ENCODE data around the gene AGPAT3.

The AGPAT3 gene

GRCh38 chr21:43934716-43935705, 70.0 kb downstream of the AGPAT3 start:
- no peak for DNase-seq (ENCODE audit: low read depth in 2 of 3, low spot score in 1 of 3)

- DNase-seq (ENCODE audit: low read depth in 2 of 3, low spot score in 1 of 3), result no peak
Measured at GRCh38 chr21:43935711-43936110, 70.7 kb downstream of the AGPAT3 start.

GRCh38 chr21:43936247-43936967, 71.4 kb downstream of the AGPAT3 start:
- DNase-seq (ENCODE audit: low read depth in 2 of 3, low spot score in 1 of 3), result no peak

- no peak for DNase-seq (ENCODE audit: low read depth in 2 of 3, low spot score in 1 of 3)
Measured at GRCh38 chr21:43937051-43937832, 72.2 kb downstream of the AGPAT3 start.

DNA sequence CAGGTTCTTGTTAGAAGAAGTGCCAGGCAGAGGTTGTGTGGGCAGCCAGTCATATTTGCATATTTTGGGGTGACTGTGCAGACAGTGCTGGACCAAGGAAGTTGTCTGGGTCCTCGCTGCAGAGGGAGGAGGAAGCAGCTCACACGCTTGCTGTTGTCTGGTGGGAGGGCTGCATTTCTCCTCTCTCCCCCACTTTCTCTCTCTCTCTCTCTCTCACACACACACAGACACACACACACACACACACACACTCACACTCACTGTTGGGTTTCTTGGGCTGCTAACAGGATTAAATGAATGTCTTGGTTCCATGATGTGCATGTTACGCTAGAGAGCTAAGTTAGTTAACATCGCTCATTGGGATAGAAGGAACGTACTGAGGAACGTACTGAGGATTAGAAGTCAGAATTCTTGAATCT, 72.9 kb downstream of the AGPAT3 start:
- DNase-seq (ENCODE audit: low read depth in 2 of 3, low spot score in 1 of 3), result no peak

DNA sequence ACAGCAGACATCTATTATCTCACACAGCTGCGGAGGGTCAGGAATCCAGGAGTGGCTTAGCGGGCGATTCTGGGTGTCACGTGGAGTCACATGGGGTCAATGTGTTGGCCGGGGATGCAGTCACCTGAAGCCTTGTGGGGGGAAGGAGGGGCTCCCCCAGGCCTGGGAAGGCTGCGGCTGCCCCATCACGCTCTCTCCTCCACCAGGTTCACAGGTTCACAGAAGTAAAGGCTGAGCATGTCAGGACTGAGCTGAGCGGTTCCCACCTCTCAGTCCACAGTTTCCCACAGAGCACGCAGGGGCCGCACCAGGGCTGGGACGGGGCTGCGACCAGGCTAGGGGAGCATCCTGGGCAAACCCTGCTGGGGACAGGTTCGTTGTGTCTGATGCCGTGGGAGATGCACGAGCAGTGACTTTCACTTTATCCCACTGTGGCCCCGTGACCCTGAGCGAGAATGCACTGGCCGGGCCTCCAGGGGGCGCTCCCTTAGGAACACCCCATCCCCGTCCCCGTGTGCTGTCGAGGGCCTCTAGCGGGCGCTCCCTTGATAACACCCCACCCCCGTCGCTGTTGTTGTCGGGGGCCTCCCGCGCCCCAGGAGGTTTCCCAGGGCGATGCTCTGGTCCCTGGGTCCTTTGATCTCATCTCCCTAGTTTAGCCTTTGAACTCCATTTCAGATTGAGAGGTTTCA, 73.9 kb downstream of the AGPAT3 start:
- peak; percentile 76 to 87 (median 85) for DNase-seq (ENCODE audit: low read depth in 2 of 3, low spot score in 1 of 3)

GRCh38 chr21:43939443-43940328, 74.7 kb downstream of the AGPAT3 start:
- no peak for DNase-seq (ENCODE audit: low read depth in 2 of 3, low spot score in 1 of 3)

DNA sequence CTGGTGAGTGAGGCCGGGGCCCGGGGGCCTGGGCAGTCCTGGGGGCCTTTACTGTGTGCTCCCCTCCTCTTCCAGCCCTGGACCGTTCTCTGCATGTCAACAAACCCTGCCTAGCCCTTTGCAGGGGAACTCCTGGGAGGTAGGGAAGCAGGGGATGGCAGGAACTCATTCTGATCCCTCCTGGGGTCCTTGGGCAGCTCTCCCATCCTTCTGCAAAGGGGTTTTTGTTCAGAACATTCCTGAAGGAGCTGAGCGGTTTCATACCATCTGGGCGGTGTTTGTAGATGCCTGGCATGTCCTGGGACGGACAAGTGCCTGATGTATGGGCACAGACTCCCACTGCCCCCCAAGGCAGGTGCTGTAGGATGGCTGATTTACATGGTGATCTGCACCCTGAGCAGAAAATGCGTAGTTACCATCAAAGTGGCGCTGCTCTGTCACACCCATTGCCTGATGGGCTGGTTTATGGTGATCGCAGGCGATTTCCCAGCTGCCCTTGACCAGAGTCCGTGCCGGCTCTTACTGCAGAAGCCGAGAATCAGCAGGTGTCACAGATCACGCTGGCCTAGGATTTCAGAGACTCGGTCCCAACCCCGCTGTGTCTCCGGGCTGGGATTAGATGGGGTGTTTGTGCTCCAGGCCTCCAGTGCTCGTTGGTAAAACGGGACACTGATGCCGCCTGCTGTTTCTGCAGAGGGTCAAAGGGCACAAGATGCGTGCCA, 75.5 kb downstream of the AGPAT3 start:
- DNase-seq (ENCODE audit: low read depth in 2 of 3, low spot score in 1 of 3), result no peak

- DNase-seq (ENCODE audit: low read depth in 2 of 3, low spot score in 1 of 3), result no peak
Measured at GRCh38 chr21:43942201-43942600, 77.2 kb downstream of the AGPAT3 start.

GRCh38 chr21:43942621-43943020, 77.6 kb downstream of the AGPAT3 start:
- no peak for DNase-seq (ENCODE audit: low read depth in 2 of 3, low spot score in 1 of 3)

DNA sequence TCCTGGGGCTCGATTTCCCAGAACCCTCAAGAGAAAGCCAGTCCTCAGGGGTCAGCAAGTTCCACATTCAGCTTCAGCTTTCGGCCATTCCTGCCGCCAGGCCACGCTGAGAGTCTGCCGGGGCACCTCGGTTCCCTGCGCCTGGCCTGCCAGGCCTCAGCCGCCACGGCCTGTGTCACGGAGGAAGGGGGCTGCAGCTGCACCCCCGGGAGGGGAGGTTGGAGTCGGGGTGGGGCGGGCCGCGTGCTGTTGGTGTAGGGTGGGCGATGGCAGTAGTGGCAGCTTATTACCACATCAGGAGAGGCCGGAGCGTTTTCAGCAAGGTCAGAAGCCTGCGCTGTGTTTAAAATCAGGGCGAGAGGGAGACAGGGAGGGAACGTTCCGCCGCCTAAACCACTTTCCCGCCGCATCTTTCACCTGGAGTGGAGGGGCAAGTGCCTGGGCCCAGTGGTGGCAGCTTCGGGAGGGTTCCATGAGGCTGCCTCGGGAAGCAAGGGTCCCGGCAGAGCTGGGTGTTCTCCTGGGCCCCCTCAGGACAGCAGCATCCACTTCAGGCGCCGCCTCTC, 78.6 kb downstream of the AGPAT3 start:
- DNase-seq (ENCODE audit: low read depth in 2 of 3, low spot score in 1 of 3), result no peak

GRCh38 chr21:43944078-43944633, 79.1 kb downstream of the AGPAT3 start:
- no peak for DNase-seq (ENCODE audit: low read depth in 2 of 3, low spot score in 1 of 3)

GRCh38 chr21:43944757-43945156, 79.7 kb downstream of the AGPAT3 start:
- DNase-seq (ENCODE audit: low read depth in 2 of 3, low spot score in 1 of 3), result no peak

DNA sequence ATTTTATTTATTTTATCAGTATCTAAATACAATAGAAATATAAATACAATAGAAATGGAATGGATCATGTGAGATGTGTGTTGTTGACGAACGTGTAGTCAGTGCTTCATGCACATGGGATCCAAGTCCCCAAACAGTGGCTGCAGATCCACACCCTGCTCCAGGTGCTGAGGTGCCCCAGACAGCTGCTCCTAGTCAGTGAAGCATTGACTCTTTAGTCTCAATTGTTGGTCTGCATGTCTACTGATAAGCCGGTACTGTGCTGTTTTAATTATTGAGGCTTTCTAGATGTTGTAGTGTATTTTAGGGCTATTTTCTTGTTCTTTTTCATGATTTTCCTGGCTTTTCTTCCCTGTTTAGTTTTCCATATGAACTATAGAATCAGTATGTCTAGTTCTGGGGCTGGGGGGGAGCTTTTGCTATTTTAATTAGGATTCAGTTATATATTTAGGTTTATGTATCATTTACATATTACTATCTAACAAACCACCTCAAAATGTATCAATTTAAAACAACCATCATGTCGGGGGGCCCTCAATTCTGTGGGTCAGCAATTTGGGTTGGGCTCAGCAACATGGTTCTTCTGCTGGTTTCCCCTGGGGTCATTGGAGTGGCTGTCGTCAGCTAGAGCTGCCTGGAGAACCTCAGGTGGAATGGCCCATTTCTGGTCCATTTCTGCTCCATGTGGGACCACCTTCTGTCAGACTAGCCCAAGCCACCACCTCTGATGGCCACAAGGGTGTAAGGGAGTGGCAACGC, 83.9 kb downstream of the AGPAT3 start:
- no peak for DNase-seq (ENCODE audit: low read depth in 2 of 3, low spot score in 1 of 3)

GRCh38 chr21:43949499-43950208, 84.6 kb downstream of the AGPAT3 start:
- no peak for DNase-seq (ENCODE audit: low read depth in 2 of 3, low spot score in 1 of 3)

- DNase-seq (ENCODE audit: low read depth in 2 of 3, low spot score in 1 of 3), result no peak
Measured at GRCh38 chr21:43950481-43950880, 85.5 kb downstream of the AGPAT3 start.

DNA sequence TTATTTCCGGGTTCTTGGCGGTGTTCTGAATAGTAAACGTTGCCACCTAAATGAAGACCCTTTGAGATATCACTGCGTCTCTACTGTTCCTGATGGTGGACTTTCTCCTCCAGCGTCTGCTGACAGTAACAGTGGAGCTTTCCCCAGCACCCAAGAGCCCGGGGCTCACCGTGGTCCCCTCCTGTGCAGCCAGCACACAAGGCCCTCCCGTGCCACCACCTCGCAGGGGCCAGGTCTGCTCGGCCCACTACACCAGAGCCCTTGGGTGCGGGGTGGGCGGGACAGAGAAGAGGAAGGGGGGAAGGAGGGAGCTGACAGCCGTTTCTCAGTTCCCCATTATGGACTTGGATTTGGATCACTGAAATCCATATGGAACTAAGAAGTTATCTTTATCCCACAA, 85.9 kb downstream of the AGPAT3 start:
- no peak for DNase-seq (ENCODE audit: low read depth in 2 of 3, low spot score in 1 of 3)
